ENCODE results near the gene SUCLA2. TPM values are rescaled to one million over a fixed set of nuclear protein-coding genes. Genes with fewer than 3 reads are reported as not detected.

Gene SUCLA2
- total and polyA plus RNA-seq, 2 of the 8 experiments (the other 6 are each of a cell fraction or from before 2014, with no cell fraction given) = 23.5 to 78.8 TPM

DNA sequence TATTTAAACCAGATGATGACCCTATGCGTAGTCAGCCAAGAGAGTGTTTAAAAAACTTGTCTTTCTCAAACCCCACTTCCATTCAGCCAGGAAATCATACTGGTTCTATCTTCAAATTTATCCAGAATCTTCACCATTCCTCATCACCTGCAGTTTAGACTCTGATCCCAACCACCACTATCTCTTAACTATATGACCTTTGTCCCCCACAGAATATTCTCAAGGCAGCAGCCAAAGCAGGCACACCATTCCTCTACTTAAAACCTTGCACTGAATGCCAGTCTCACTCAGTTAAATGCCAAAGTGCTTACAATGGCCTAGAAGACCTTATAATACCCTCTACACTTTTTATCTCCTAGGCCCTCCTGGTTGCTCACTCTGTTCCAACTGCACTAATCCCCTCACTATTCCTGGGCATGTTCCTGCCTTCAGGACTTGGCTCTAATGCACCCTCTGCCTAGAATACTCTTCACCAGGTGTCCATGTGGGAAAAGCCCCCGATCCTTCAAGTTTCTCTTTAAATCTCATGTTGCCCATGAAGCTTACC, 10.1 kb downstream of the SUCLA2 start:
- Histone ChIP-seq H2BK20ac (ENCODE audit: low read length) (no peak overlapping the region), H2BK120ac (replicated peaks; ENCODE audit: low read depth, low read length) (no peak overlapping the region), H3K9ac (replicated peaks in 1 of 4; ENCODE audit: extremely low read depth in 1 of 4, low read depth in 3 of 4, low read length in 3 of 4) (no peak overlapping the region), H2AFZ (ENCODE audit: low read length) (no peak overlapping the region), H3K23me2 (ENCODE audit: low read depth, low read length) (no peaks in the 10 kb centered on the region), H3K9me3 (ENCODE audit: insufficient read depth in 2 of 2, low read depth in 1 of 2, low read length in 1 of 2) (no peaks in the 10 kb centered on the region), H3K4ac (replicated peaks; ENCODE audit: insufficient read length, low read depth, low read length) (no peak overlapping the region), H3K4me3 (ENCODE audit: extremely low read depth in 1 of 4, insufficient read depth in 2 of 4, low read depth in 3 of 4, low read length in 4 of 4) (no peak overlapping the region), H3K79me2 (ENCODE audit: control insufficient read depth in 1 of 2, insufficient read depth in 2 of 2, low read length in 2 of 2) (peaks cover 2 to 41% of the 10 kb centered on the region in 2 experiments; a peak in 2 of 4 replicates), H4K8ac (ENCODE audit: extremely low read depth, insufficient read depth, low read length) (no peak overlapping the region), H3K56ac (replicated peaks; ENCODE audit: insufficient read length, low read depth, low read length) (no peak overlapping the region), H3K4me2 (ENCODE audit: insufficient read depth in 1 of 2, low read depth in 2 of 2, low read length in 2 of 2) (no peak overlapping the region), H3K27ac (ENCODE audit: low read depth, low read length) (no peak overlapping the region), H3K36me3 (ENCODE audit: control insufficient read depth in 2 of 4, insufficient read depth in 4 of 4, low read length in 3 of 4) (peaks cover 4 to 42% (median 11%) of the 10 kb centered on the region in 4 experiments; a peak in 5 of 8 replicates), H4K91ac (replicated peaks; ENCODE audit: insufficient read length, low read length) (no peak overlapping the region), H3K14ac (ENCODE audit: insufficient read length) (no peak overlapping the region), H2AK5ac (ENCODE audit: low read depth, low read length) (no peak overlapping the region), H4K5ac (ENCODE audit: insufficient read length, low read depth, low read length) (no peak overlapping the region), H3K18ac (ENCODE audit: extremely low read depth, low read length) (no peak overlapping the region), H3K79me1 (ENCODE audit: low read depth, low read length) (peaks cover 2% of the 10 kb centered on the region; the same call in 1 of the 2 replicates), H3K4me1 (replicated peaks in 1 of 4; ENCODE audit: control insufficient read depth in 3 of 4, insufficient read depth in 4 of 4, low read length in 3 of 4) (no peaks in the 10 kb centered on the region), H3K23ac (ENCODE audit: insufficient read length) (no peak overlapping the region), H2BK15ac (ENCODE audit: low read length) (no peak overlapping the region), H2BK5ac (ENCODE audit: low read depth, low read length) (no peak overlapping the region), H2BK12ac (ENCODE audit: low read depth, low read length) (no peak overlapping the region), H3K27me3 (replicated peaks in 1 of 4; ENCODE audit: control insufficient read depth in 3 of 4, extremely low read depth in 1 of 4, insufficient read depth in 3 of 4, low read length in 3 of 4) (no peaks in the 10 kb centered on the region), H4K20me1 (replicated peaks in 1 of 2; ENCODE audit: control insufficient read depth in 1 of 2, insufficient read depth in 2 of 2, low read length in 2 of 2) (peaks cover 0 to 2% of the 10 kb centered on the region in 2 experiments)
- ChIA-PET POLR2A (ENCODE audit: partially characterized antibody) (no interaction called here), CTCF (ENCODE audit: partially characterized antibody) (no interaction called here)
- WGBS, 2 experiments (ENCODE audit: extremely low coverage in 1 of 2, insufficient coverage in 1 of 2, insufficient read length in 1 of 2, insufficient replicate concordance in 2 of 2, low coverage in 1 of 2, low lambda C conversion rate in 2 of 2, missing lambda C conversion rate in 1 of 2) = 95% methylated on average over 2 of the region's 2 CpGs; no CpG with 5 or more reads in 1 of the 2 experiments
- FAIRE-seq = no peak
- DNase-seq (ENCODE audit: low read depth in 1 of 2, low spot score in 2 of 2) = no peak
- TF ChIP-seq CBX5 (IDR thresholded peaks at IDR 0.05; ENCODE audit: low read depth, low read length) (no peak), CHD1 (IDR thresholded peaks at IDR 0.05; ENCODE audit: low read depth, low read length) (no peak), EP300 (IDR thresholded peaks at IDR 0.05; ENCODE audit: borderline replicate concordance in 1 of 2, low read depth in 2 of 2, low read length in 2 of 2) (no peak), CHD2 (IDR thresholded peaks at IDR 0.05; ENCODE audit: low read length) (no peak), PHF8 (conservative IDR thresholded peaks at IDR 0.05; ENCODE audit: low read depth, low read length) (no peak), RXRA (IDR thresholded peaks at IDR 0.05; ENCODE audit: insufficient read depth, low read depth, low read length) (no peak), SP1 (IDR thresholded peaks at IDR 0.05; ENCODE audit: low read depth, low read length) (no peak), KDM5A (IDR thresholded peaks at IDR 0.05; ENCODE audit: low read length) (no peak), BCL11A (IDR thresholded peaks at IDR 0.05; ENCODE audit: low read depth in 2 of 2, low read length in 2 of 2) (no peak), KDM1A (IDR thresholded peaks at IDR 0.05; ENCODE audit: borderline replicate concordance, low read length) (no peak), SAP30 (IDR thresholded peaks at IDR 0.05; ENCODE audit: insufficient read depth, insufficient replicate concordance, low read length) (no peak)
- TF ChIP-seq, protein P1, sequence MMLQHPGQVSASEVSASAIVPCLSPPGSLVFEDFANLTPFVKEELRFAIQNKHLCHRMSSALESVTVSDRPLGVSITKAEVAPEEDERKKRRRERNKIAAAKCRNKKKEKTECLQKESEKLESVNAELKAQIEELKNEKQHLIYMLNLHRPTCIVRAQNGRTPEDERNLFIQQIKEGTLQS (IDR thresholded peaks at IDR 0.05; ENCODE audit: insufficient read depth, low read depth, low read length) = no peak
- TF ChIP-seq, protein P2, sequence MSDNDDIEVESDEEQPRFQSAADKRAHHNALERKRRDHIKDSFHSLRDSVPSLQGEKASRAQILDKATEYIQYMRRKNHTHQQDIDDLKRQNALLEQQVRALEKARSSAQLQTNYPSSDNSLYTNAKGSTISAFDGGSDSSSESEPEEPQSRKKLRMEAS (IDR thresholded peaks at IDR 0.05) = no peak
